HG03097 (cell line): ENCODE data around the gene WWC2.

ENCODE experiments used
- ATAC-seq: cut with Tn5 transposase; IDR thresholded peaks from one replicate; pipeline ENCODE4 v1.9.1; 2021; ENCODE audit not compliant: unreplicated experiment, low FRiP score

WWC2 gene

DNA sequence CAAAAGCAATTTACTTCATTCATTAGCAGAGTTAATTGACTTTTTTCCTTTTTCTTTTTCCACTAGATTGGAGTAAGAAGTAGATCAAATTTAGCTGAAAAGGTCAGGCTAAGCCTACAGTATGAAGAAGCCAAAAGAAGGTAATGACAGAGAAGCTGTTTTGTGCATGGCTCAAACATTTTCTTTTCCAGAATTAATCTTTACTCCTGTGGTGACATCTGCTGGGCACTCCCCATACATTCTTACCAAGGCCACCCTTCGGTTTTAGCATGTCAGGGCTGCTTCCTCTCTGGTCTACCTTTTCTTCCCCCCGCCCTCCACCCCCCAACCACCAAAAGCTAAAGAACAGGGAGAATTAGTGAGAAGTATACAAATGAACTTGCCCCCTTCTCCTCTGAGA, 150.8 kb downstream of the WWC2 start:
- no peak for ATAC-seq

DNA sequence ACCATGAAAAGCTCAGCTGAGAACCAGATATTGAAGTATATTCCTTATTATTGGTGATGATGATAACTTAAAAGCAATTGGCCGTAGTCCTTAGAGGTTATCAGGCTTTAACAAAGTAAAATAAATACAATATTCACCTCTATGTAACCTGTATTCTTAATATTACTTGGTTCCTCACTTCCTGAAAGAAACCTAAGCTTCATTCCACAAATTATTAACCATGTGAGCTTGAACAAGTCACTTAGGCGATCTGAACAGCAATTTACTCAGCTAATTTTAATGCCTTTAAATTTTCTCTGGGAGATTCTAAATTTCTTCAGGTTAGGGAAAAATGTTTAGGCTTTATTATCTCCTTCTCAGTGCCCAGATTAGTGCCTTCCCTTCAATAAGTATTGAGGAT, 151.8 kb downstream of the WWC2 start:
- no peak for ATAC-seq

- no peak for ATAC-seq
Measured at GRCh38 chr4:183252959-183253358, 153.9 kb downstream of the WWC2 start.

GRCh38 chr4:183253451-183253850, 154.4 kb downstream of the WWC2 start:
- no peak for ATAC-seq

GRCh38 chr4:183254162-183254561, 155.1 kb downstream of the WWC2 start:
- no peak for ATAC-seq

- no peak for ATAC-seq
Measured at GRCh38 chr4:183255487-183255886, 156.4 kb downstream of the WWC2 start.

DNA sequence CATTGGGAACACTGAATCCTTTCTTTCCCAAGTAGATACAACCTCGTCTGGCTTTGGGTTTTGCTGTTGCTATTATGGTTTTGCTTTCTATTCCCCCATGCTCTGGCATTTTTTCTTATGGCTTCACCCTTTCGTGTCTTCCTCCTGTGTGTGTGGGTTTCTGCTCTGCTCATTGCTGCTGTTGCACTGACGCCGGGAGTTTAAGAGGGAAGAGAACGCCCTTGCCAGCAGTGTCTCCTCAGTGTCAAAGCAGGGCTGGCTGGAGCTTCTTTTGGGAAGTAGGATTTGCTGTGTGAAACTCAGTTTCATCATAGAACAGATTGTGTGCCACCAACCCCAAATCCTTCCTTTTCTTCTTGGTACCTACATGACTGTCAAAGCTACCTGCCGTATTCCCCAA, 157.3 kb downstream of the WWC2 start:
- ATAC-seq = no peak

DNA sequence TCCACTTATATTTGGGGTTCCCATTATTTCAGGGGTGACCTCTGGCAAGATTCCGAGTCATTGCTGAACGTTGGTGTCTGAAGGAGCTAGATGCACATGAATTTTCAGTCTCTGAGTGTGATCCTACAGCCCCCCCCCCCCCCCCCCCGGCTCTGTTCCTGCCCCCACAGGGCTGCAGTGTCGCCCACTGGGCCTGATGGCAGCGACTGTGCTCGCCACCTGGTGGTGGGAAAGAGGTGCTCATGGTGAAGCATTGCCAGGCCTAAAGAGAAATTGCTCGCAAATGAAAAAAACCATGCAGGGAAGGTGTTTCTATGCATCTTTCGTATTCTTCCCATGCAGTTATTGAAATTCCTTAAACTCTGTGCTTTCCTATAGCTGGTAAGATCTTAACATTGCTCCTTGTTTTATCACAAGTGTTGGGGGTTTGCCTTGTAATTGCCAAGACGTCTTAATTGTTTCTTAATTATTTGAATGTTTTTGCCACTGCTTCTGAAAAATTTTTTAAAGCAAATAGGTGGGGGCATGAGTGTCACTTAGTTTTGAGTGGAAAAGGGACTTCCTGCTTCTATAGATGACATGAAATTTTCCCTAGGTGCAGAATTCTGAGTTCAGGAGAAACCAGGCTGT, 157.8 kb downstream of the WWC2 start:
- ATAC-seq = peak; percentile 46

DNA sequence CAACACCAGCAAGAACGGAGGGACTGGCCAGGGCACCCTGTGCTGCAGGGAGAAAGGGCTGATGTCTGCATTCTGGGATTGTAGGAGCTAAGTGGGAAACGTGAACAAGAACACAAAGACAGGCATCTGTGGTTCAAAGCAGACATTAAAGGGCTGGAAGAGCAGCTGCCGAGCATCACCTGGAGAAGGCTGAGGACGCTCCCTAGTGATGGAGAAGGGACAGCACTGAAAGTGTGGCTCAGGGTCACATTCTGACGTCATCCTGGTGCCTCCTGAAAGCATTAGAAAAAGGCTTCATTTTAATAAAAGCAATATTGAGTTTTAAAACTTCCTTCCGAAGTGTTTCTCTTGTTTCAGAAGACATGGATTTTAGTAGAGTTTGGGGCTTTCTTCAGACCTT, 158.8 kb downstream of the WWC2 start:
- ATAC-seq = no peak

GRCh38 chr4:183260491-183261151, 161.6 kb downstream of the WWC2 start:
- no peak for ATAC-seq

DNA sequence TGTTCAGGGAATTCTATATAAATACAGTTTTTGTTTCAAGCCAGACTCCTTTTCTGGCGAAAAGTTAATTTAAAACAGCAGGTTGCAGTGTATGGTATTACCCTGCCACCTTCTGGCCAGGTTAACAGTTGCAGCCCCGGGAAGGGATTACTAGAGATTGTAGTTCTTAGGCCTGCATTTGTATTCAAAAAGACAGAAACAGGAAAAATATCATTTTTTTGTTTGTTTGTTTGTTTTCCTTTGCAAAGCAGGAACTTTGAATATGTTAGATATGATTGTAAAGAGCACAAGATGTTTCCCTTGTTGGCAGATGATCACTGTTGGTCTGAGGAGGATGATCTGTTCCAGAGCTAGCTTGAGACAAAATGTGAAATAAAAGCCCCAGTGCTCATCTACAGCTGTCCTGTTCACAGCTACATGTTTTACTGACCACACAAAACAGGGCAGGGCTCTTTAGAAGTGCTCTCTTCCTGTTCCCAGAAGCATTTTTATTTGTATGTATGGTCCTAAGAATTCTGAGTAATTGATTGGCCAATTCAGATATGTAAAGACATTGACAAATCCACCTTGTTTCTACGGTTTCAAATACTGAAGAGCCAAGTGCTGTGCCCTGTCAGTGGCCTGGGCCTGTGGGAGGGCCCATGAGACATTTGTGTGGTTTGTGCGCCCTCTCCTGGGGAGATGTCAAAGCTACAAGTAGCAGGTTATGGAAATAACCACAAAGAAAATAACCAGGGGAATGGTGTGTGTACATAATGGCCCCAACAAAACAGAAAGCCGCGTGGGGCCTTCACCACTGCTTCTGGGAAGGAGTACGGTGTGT, 163.1 kb downstream of the WWC2 start:
- ATAC-seq = peak; percentile 91

- no peak for ATAC-seq
Measured at GRCh38 chr4:183262776-183263100, 163.7 kb downstream of the WWC2 start.

- ATAC-seq = no peak
Measured at GRCh38 chr4:183263787-183264386, 164.8 kb downstream of the WWC2 start.

- no peak for ATAC-seq
Measured at GRCh38 chr4:183264614-183265013, 165.6 kb downstream of the WWC2 start.

- no peak for ATAC-seq
Measured at GRCh38 chr4:183266371-183266770, 167.3 kb downstream of the WWC2 start.

GRCh38 chr4:183268556-183268955, 169.5 kb downstream of the WWC2 start:
- ATAC-seq = no peak

DNA sequence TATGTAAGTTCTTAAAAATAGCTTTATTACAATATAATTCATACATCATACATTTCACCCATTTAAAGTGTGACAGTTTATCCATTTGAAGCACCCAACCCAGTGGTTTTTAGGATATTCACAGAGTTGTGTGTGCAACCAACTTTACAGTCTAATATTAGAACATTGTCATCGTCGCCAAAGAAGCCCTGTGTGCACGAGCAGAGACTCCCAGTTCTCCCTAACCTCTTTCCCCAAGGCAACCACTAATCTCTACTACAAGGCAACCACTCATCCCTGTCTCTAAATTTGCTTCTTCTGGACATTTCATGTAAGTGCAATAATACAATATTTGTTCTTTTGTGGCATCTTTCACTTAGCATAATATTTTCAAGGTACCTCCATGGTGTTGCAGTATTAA, 173.3 kb downstream of the WWC2 start:
- ATAC-seq = no peak

GRCh38 chr4:183276106-183276505, 177.0 kb downstream of the WWC2 start:
- ATAC-seq = no peak

- no peak for ATAC-seq
Measured at GRCh38 chr4:183284258-183284785, 185.3 kb downstream of the WWC2 start.

- ATAC-seq = no peak
Measured at GRCh38 chr4:183284965-183285364, 185.9 kb downstream of the WWC2 start.

GRCh38 chr4:183285886-183286285, 186.8 kb downstream of the WWC2 start:
- ATAC-seq = no peak
